MM.1S (cell line): ENCODE data around the gene NYAP1.
"Not testable (repeated sequence)": the region's sequence is repeated elsewhere in the genome, so short reads cannot be mapped to it uniquely, and the experiment has no call there.

ENCODE experiments used
- DNase-seq: peaks from one replicate; pipeline ENCODE4 v3.0.0-alpha.2; 2015
- H2AFZ ChIP-seq: fragments of 300-600 bp; sonication (generic); 2 replicates; pipeline ENCODE4 v1.6.0; 2016; ENCODE audit warnings: antibody characterized with exemption, low read length
- H3F3A ChIP-seq: fragments of 300-600 bp; sonication (generic); 2 replicates; pipeline ENCODE4 v1.6.1; 2016; ENCODE audit warnings: mild to moderate bottlenecking, antibody characterized with exemption, low read length, moderate library complexity, mixed read lengths; ENCODE audit not compliant: insufficient read depth
- H3K27ac ChIP-seq: fragments of 300-600 bp; sonication (generic); 2 replicates; pipeline ENCODE4 v1.5.1; 2016; ENCODE audit warnings: mild to moderate bottlenecking, low read length
- H3K27me3 ChIP-seq: fragments of 300-600 bp; sonication (generic); replicated peaks from 2 replicates; pipeline ENCODE4 v1.6.0; 2016; ENCODE audit warnings: low read length; ENCODE audit not compliant: insufficient read depth
- H3K36me3 ChIP-seq: fragments of 300-600 bp; sonication (generic); replicated peaks from 2 replicates; pipeline ENCODE4 v1.6.1; 2016; ENCODE audit warnings: mild to moderate bottlenecking, low read length, mixed read lengths; ENCODE audit not compliant: insufficient read depth
- H3K4me1 ChIP-seq: fragments of 300-600 bp; sonication (generic); 2 replicates; pipeline ENCODE4 v1.6.1; 2016; ENCODE audit warnings: low read length, mixed read lengths
- H3K4me2 ChIP-seq: fragments of 300-600 bp; sonication (generic); 2 replicates; pipeline ENCODE4 v1.6.0; 2016; ENCODE audit warnings: low read depth, low read length
- H3K4me3 ChIP-seq: fragments of 300-600 bp; sonication (generic); 2 replicates; pipeline ENCODE4 v1.5.1; 2016; ENCODE audit warnings: low read length, mixed read lengths
- H3K79me2 ChIP-seq: fragments of 300-600 bp; sonication (generic); 2 replicates; pipeline ENCODE4 v1.6.1; 2016; ENCODE audit warnings: mixed run types, low read length, mixed read lengths
- H3K9ac ChIP-seq: fragments of 300-600 bp; sonication (generic); 2 replicates; pipeline ENCODE4 v1.6.1; 2016; ENCODE audit warnings: low read length, mixed read lengths
- H3K9me2 ChIP-seq: fragments of 300-600 bp; sonication (generic); replicated peaks from 2 replicates; pipeline ENCODE4 v1.6.1; 2016; ENCODE audit warnings: mild to moderate bottlenecking, low read length, mixed read lengths; ENCODE audit not compliant: insufficient read depth
- H3K9me3 ChIP-seq: fragments of 300-600 bp; sonication (generic); replicated peaks from 2 replicates; pipeline ENCODE4 v1.6.1; 2016; ENCODE audit warnings: mild to moderate bottlenecking, low read length, mixed read lengths; ENCODE audit not compliant: insufficient read depth
- H4K20me1 ChIP-seq: fragments of 300-600 bp; sonication (generic); 2 replicates; pipeline ENCODE4 v1.6.1; 2016; ENCODE audit warnings: mild to moderate bottlenecking, low read length, moderate library complexity, mixed read lengths; ENCODE audit not compliant: insufficient read depth
- EZH2 ChIP-seq: fragments of 300-600 bp; sonication (generic); optimal IDR thresholded peaks from 2 replicates; pipeline ENCODE3; 2017; ENCODE audit warnings: low read depth, mild to moderate bottlenecking, antibody characterized with exemption, low read length, mixed read lengths
- EZH2phosphoT487 ChIP-seq: fragments of 300-600 bp; sonication (generic); IDR thresholded peaks from 2 replicates; pipeline ENCODE4 v1.6.1; 2018; ENCODE audit warnings: antibody characterized with exemption, low read length
- TF ChIP-seq, protein P1 (sequence below): fragments of 300-600 bp; sonication (generic); IDR thresholded peaks from 2 replicates; pipeline ENCODE4 v1.5.1; 2016; ENCODE audit warnings: antibody characterized with exemption, low read length, mixed read lengths

NYAP1 gene

DNA sequence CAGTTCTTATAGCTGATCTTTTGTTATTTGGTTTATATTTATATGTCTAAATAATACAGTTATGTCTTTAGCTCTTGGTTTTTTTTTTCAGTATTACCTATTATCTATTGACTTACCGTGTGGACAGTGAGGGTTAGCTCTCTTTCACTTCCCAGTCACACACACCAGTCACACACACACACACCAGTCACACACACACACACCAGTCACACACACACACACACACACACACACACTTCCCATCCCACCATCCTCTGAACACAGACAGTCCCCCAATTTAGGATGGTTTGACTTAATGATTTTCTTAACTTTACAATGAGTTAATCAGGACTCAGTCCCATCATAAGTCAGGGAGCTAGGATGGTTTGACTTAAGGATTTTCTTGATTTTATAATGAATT lies 36.4 kb downstream of the NYAP1 start:
- H3K9me3 ChIP-seq, result no peaks in the 10 kb centered on the region
- no peak overlapping the region for H3K9ac ChIP-seq
- H3F3A ChIP-seq, result no peaks in the 10 kb centered on the region
- no peak overlapping the region for H3K4me2 ChIP-seq
- DNase-seq, result no peak
- H3K27me3 ChIP-seq, result no peaks in the 10 kb centered on the region
- no peak overlapping the region for H3K4me3 ChIP-seq
- no peak overlapping the region for H3K27ac ChIP-seq
- H3K79me2 ChIP-seq, result no peaks in the 10 kb centered on the region
- TF ChIP-seq, protein P1, sequence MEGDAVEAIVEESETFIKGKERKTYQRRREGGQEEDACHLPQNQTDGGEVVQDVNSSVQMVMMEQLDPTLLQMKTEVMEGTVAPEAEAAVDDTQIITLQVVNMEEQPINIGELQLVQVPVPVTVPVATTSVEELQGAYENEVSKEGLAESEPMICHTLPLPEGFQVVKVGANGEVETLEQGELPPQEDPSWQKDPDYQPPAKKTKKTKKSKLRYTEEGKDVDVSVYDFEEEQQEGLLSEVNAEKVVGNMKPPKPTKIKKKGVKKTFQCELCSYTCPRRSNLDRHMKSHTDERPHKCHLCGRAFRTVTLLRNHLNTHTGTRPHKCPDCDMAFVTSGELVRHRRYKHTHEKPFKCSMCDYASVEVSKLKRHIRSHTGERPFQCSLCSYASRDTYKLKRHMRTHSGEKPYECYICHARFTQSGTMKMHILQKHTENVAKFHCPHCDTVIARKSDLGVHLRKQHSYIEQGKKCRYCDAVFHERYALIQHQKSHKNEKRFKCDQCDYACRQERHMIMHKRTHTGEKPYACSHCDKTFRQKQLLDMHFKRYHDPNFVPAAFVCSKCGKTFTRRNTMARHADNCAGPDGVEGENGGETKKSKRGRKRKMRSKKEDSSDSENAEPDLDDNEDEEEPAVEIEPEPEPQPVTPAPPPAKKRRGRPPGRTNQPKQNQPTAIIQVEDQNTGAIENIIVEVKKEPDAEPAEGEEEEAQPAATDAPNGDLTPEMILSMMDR, result no peak
- no peak for TF ChIP-seq EZH2phosphoT487
- no peak for TF ChIP-seq EZH2
- H4K20me1 ChIP-seq, result no peaks in the 10 kb centered on the region
- no peaks in the 10 kb centered on the region for H3K4me1 ChIP-seq
- no peaks in the 10 kb centered on the region for H3K36me3 ChIP-seq
- H3K9me2 ChIP-seq, result no peaks in the 10 kb centered on the region
- no peak overlapping the region for H2AFZ ChIP-seq

DNA sequence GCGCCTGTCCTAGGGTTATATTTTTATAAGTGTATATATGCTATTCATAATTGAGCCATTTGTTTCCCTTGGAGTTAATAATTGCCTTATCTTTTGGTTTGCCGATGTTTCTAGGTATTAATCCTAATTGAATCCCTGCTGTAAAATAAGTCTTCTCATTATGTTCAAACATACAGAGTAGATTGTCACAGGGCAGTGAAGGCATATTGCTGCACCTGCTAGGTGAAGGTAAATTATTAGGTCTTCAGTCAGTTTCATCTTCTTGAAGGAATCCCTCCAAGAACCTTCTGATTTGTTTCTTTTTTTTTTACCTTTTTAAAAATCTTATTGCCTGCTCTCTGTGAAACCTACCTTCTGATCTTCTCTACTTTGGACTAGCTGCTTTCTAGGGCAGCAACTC lies 37.3 kb downstream of the NYAP1 start:
- Histone ChIP-seq H3K27ac (no peak overlapping the region), H3K4me3 (no peak overlapping the region), H3F3A (no peaks in the 10 kb centered on the region), H3K79me2 (no peaks in the 10 kb centered on the region), H3K36me3 (no peaks in the 10 kb centered on the region), H3K4me1 (no peaks in the 10 kb centered on the region), H4K20me1 (no peaks in the 10 kb centered on the region), H2AFZ (no peak overlapping the region), H3K4me2 (no peak overlapping the region), H3K9me2 (no peaks in the 10 kb centered on the region), H3K27me3 (no peaks in the 10 kb centered on the region), H3K9me3 (no peaks in the 10 kb centered on the region), H3K9ac (no peak overlapping the region)
- no peak for DNase-seq
- TF ChIP-seq EZH2phosphoT487 (no peak), EZH2 (no peak)
- TF ChIP-seq, protein P1, result no peak

DNA sequence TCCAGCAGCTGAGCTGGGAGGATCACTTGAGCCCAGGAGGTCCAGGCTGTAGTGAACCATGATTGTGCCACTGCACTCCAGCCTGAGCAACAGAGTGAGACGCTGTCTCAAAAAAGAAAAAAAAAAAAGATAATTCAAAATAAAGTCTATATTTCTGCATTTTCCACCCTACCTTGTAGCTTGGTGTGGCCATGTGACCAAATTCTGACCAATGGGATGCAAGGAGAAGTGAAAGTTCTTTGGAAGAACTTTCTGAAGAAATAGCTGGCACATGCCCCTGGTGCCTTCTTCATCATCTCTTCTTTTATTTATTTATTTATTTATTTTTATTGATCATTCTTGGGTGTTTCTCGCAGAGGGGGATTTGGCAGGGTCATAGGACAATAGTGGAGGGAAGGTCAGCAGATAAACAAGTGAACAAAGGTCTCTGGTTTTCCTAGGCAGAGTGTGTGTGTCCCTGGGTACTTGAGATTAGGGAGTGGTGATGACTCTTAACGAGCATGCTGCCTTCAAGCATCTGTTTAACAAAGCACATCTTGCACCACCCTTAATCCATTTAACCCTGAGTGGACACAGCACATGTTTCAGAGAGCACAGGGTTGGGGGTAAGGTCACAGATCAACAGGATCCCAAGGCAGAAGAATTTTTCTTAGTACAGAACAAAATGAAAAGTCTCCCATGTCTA lies 38.3 kb downstream of the NYAP1 start:
- H3K79me2 ChIP-seq, H3K4me1 ChIP-seq: not testable (repeated sequence)

DNA sequence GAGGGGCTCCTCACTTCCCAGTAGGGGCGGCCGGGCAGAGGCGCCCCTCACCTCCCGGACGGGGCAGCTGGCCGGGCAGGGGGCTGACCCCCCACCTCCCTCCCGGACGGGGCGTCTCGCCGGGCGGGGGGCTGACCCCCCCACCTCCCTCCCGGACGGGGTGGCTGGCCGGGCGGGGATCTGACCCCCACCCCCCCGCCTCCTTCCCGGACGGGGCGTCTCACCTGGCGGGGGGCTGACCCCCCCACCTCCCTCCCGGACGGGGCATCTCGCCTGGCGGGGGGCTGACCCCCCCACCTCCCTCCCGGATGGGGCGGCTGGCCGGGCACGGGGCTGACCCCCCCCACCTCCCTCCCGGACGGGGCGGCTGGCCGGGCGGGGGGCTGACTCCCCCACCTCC lies 39.5 kb downstream of the NYAP1 start:
- not testable (repeated sequence) for H3K27me3 ChIP-seq, H3K36me3 ChIP-seq, H3K4me2 ChIP-seq, H3K79me2 ChIP-seq, H3K27ac ChIP-seq, DNase-seq, H3K9me3 ChIP-seq, H3K9ac ChIP-seq, H3K4me3 ChIP-seq, H4K20me1 ChIP-seq, H3F3A ChIP-seq, H3K4me1 ChIP-seq, H3K9me2 ChIP-seq, H2AFZ ChIP-seq

More for the DNA sequence above, 38.3 kb downstream of the NYAP1 start:
- H3K27ac ChIP-seq, H3K9ac ChIP-seq, H3K27me3 ChIP-seq, H4K20me1 ChIP-seq, H2AFZ ChIP-seq, H3K36me3 ChIP-seq, H3K4me3 ChIP-seq, H3F3A ChIP-seq, H3K9me2 ChIP-seq, H3K4me2 ChIP-seq, DNase-seq, H3K9me3 ChIP-seq: not testable (repeated sequence)

DNA sequence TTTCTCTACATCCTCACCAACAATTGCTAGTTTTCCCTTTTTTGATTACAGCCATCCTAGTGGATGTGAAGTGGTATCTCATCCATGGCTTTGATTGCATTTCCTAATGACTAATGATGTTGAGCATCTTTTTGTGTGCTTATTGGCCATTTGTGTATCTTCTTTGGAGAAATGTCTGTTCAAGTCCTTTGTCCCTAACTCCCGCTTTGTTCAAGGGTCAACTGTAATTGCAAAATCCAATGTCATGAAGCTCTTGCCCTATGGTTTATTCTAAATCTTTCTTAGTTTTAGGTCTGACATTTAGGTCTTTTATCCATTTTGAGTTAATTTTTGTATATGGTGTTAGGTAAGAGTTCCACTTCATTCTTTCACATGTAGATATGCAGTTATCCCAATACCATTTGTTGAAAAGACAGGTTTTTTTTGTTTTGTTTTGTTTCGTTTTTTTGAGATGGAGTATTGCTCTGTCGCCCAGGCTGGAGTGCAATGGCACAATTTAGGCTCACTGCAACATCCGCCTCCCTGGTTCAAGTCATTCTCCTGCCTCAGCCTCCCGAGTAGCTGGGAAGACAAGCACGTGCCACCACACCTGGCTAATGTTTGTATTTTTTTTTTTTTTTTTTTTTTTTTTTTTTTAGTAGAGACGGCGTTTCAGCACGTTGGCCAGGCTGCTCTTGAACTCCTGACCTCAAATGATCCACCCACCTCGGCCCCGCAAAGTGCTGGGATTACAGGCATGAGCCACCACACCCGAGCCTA lies 44.6 kb downstream of the NYAP1 start:
- H3K27me3 ChIP-seq, H4K20me1 ChIP-seq, H2AFZ ChIP-seq, H3K4me3 ChIP-seq, H3K27ac ChIP-seq, H3F3A ChIP-seq, H3K4me2 ChIP-seq, H3K9me3 ChIP-seq, H3K9ac ChIP-seq, H3K4me1 ChIP-seq, H3K9me2 ChIP-seq, DNase-seq, H3K36me3 ChIP-seq, H3K79me2 ChIP-seq: not testable (repeated sequence)
